GM19025 (cell line): ENCODE measurements around the gene MARF1.

Source experiments
- ATAC-seq: cut with Tn5 transposase; IDR thresholded peaks from one replicate; pipeline ENCODE4 v1.9.1; 2021; ENCODE audit warnings: mild to moderate bottlenecking, low read depth, moderate library complexity; ENCODE audit not compliant: unreplicated experiment

MARF1 gene

DNA sequence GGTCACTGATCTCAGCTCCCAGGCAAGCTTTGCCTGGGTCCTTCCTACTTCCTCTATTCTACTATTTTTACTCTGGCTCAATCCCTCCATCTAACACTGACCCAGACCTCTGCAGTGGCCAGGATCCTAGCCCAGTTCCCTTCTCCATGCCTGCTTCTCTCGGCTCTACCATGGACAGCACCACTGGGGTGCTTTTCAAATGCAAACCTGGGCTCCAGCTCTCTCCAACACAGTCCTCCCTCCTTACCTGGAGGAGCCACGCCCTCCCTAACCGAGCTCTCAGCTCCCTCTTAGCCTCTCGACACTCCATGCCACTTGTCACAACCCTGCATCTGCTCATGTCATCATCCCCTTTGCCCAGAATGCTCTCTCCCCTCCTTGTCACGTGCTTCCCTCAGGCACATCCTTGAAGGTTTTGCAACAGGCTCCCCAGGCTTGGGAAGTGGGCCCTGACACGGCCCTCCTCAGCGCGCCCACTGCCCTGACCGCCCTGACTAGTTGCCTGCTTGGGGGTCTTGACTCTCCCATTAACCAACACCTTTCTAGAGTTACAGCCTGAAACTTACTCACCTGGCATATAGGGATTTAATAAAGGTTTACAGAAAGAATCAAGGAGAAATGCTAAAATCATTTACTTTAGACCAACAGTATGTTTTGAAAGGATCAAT, 41.6 kb downstream of the MARF1 start:
- no peak for ATAC-seq

- no peak for ATAC-seq
Measured at GRCh38 chr16:15599303-15600070, 43.5 kb downstream of the MARF1 start.

- no peak for ATAC-seq
Measured at GRCh38 chr16:15598648-15599190, 44.2 kb downstream of the MARF1 start.

GRCh38 chr16:15597822-15598647, 44.9 kb downstream of the MARF1 start:
- no peak for ATAC-seq

GRCh38 chr16:15597135-15597534, 45.8 kb downstream of the MARF1 start:
- no peak for ATAC-seq

DNA sequence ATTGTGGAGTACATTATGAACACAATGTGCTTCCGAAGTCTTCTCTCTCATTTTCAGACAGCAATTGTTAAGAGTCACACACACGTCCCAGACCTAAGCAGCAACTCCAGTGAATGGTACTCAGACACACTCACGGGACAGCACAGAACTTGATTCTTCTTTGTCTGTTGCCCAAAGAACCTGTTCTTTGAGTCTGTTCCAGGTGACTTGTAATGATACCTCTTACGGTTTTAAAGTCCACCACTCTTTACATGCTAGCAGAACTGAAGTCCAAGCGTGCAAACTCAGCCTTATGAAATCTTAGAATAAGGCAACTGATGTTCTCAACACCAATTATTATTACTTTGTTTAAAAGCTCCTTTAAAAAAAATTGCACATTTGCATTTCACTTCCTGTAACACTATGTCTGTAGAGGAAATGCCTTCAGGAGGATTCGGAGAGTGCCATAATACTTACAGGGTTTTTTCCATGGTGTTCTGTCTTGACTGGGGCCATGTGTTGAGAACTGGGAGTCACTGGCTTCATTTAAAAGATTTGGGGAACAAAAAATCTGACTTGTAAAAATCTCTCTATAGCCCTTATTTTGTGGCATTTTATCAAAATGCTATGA, 48.1 kb downstream of the MARF1 start:
- ATAC-seq: no peak

DNA sequence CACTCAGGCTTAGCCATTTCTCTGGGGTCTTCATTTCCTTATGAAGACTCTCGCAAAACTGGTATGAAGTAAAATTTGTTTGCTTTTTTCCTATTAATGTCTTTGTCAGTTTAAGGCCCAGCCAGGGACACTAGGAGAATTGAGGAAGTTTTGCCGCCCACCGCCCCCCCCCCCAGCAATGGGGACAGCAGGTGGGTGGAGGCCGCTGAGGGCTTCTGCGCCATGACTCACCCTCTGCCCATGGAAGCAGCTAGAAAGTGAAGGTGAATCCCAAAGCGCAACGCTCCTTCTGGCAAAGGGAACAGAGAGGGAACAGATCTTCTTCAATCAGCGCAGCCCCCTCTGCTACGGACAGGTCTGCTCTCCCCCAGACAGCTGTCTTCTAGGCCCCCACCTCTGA, 49.7 kb downstream of the MARF1 start:
- ATAC-seq: no peak

DNA sequence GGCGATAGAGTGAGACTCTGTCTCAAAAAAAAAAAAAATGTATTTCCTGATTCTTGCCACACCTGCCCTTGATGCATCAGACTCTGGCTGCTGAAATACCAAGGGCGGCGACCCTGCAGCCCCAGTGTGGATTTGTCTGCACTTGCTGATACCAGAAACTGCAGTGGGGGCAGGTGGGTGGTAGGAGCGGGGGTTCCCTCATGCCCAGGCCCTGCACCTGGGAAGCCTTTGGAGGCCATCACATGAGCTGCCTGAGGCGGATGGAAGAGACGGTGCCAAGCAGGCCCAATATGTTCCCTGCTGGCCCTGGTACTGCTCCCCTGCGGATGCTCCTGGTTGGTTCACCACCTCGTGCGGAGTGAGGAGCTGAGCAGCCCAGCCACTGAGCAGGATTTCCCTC, 50.6 kb downstream of the MARF1 start:
- ATAC-seq: no peak

DNA sequence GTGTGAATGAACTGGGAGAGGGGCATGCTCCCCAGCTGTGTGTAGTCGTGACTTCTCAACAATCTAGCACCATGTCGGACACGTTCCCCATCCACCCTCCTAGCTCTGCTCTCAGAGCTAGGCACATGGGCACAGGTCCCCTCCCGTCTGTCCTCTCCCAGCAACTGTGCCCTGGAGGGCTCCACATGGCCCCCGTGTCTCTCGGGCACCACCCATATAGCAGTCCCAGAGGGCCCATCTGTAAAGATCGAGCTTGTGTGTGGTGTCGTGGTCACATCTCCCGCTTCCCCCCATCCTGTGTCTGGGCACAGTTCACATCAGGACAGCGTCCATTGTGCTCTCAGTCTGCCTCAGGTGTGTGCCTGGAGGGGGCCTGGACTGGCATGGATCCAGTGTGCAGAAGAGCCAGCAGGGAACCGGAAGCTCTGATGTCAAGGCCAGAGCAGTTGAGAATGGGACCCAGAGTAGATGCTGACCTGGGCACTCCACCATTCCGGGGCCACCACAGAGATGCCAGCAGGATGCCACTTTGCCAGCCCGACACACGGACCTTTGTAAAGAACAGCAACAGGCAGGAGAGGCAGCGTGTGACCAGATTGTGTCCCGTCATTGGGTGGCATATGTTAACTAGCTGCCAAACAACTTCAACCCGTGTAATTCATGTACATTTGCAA, 55.7 kb downstream of the MARF1 start:
- ATAC-seq: no peak

DNA sequence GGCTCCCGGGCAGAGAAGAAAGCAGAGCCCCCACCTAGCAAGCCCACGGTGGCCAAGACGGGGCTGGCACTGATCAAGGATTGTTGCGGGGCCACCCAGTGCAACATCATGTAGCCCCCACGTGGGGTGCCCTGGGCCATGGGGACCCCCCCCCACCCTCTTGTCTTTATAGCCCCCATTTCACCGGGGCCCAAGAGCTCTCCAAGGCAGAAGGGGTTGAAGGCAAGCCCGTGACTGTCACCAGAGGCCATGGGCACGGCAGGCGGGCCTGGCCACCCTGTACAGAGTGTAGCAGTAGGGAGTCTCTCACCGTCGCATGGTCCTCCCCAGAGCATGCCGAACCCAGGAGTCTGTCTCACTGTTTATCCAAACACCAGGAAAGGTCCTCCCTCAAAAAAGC, 56.2 kb downstream of the MARF1 start:
- no peak for ATAC-seq

DNA sequence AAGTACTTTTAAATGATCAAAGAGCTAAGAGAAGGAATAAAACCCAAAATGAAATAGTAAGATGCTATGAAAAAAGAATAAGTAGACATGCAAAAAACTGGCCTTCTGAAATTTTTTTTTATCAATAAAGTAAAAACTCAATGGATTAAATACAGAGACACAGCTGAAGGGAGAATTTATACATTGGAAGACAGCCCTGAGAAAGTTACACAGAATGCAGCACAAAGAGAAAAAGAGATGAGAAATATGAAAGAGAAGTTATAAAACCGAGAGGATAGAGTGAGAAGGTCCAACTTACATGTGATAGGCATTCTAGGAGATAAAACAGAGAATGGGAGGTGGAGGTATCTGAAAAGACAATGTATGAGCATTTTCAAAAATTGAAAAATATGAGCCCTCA, 57.0 kb downstream of the MARF1 start:
- ATAC-seq: no peak

DNA sequence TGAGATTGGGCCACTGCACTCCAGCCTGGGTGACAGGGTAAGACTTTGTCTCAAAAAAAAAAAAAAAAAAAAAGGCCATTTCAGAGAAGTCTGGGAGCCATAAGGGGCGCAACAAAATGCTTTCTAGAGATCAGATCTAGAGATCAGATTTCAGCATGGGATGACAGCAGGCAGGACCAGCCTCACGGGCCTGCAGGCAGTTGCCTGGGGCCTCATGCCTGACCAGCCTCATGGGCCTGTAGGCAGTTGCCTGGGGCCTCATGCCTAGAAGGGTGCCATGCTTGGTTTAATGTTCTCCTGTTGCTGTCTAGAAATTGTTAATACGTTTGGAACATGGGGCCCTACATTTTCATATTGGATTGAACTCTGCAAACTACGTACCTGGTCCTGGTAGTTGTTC, 59.4 kb downstream of the MARF1 start:
- ATAC-seq: no peak

- no peak for ATAC-seq
Measured at GRCh38 chr16:15581127-15581815, 61.7 kb downstream of the MARF1 start.

DNA sequence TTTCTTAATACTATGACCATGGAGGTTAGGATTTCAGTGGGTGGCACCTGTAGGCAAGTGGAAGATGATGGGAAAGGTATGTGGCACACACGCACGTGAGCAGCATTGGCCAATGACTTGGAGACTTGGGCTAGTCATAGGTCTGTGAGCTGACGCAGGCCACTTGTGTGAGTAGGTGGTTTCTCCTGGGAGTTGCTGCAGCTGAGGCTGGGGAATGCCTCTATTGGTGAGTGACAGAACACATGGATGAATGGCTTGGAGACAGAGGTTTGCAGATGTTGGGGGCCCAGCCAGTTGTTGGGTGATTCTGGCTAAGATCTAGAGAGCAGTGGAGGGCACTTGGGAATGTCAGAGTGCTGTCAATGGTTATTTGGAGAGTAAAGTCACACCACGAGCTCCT, 64.1 kb downstream of the MARF1 start:
- no peak for ATAC-seq

DNA sequence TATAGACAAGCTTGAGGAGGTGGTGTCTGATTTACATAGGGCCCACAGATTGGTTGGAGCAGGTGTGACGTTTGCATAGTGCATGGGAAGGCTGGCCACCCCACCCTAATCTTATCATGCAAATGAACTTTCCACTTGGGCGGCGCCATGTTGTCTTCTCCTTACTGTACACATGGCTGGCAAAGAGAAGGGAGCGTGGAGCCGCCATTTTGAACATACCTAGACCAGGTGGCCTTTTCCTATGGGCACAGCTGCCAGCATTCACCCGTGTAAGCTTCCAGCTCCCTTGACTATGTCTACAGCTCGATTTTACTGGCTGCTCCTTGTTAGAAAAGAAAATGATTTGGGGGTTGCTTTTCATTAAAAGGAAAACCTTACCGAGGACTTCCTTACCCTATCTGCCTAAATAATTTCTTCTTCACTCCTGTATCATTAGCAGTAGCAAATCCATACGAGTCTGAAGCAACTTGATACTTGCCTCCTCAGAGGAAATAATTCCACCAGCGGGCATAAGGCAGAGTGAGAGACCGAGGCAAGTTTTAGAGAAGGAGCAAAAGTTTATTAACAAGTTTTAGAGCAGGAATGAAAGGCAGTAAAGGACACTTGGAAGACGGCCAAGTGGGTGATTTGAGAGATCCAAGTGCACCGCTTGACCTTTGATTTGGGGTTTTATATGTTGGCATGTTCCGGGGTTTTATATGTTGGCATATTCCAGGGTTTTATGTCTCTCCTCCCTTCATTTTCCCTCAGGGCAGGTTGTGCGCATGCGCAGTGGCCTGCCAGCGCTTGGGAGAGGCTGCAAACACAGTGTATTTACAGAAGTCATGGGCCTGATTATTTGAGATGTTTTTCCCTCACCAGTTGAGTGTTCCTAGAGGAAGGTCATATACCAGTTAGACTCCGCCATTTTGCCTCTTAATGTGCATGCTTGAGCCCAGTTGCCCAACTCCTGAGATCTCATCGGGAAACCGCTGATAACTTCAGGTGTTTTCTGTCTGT, 65.7 kb downstream of the MARF1 start:
- no peak for ATAC-seq

- no peak for ATAC-seq
Measured at GRCh38 chr16:15575293-15576049, 67.5 kb downstream of the MARF1 start.

DNA sequence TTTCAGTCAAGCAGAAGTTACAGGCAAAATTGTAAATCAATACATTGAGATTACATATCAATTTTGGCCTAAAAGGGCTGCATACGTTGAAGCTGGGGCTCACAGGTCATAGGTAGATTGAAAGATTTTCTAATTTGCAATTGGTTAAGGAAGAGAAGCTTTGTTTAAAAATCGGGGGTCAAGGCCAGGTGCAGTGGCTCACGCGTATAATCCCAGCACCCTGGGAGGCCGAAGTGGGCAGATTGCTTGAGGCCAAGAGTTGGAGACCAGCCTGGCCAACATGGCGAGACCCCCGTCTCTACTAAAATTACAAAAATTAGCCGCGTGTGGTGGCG, 68.4 kb downstream of the MARF1 start:
- no peak for ATAC-seq
